GM12892 (cell line): Measurements from ENCODE around the gene PCDH20. TPM values are rescaled to one million over a fixed set of nuclear protein-coding genes. Genes with fewer than 3 reads are reported as not detected.

Source experiments
- DNase-seq: peaks from one replicate; pipeline ENCODE4 v3.0.0; 2011; ENCODE audit not compliant: insufficient read length
- FAIRE-seq: peaks from 2 replicates; lab custom pipeline; 2011; peaks lifted over from hg19 to GRCh38; lab: Jason Lieb, UNC
- POLR2A ChIP-seq: IDR thresholded peaks from 2 replicates; pipeline ENCODE4 v1.6.1; 2011; ENCODE audit warnings: low read depth, low read length, control low read depth
- POLR2AphosphoS5 ChIP-seq: IDR thresholded peaks from 2 replicates; pipeline ENCODE4 v1.6.1; 2011; ENCODE audit warnings: low read depth, low read length, control low read depth
- TAF1 ChIP-seq: IDR thresholded peaks from 2 replicates; pipeline ENCODE4 v1.6.1; 2011; ENCODE audit warnings: low read depth, mild to moderate bottlenecking, control low read depth, low read length, borderline replicate concordance
- polyA plus RNA-seq: library from polyadenylated mRNA; unstranded; fragments of >200 nt; gene quantifications from one replicate; pipeline ENCODE4 v1.2.1, GENCODE V29; 2012; ENCODE audit warnings: missing spikeins, inconsistent platforms; ENCODE audit not compliant: missing spikeins

The PCDH20 gene, protein sequence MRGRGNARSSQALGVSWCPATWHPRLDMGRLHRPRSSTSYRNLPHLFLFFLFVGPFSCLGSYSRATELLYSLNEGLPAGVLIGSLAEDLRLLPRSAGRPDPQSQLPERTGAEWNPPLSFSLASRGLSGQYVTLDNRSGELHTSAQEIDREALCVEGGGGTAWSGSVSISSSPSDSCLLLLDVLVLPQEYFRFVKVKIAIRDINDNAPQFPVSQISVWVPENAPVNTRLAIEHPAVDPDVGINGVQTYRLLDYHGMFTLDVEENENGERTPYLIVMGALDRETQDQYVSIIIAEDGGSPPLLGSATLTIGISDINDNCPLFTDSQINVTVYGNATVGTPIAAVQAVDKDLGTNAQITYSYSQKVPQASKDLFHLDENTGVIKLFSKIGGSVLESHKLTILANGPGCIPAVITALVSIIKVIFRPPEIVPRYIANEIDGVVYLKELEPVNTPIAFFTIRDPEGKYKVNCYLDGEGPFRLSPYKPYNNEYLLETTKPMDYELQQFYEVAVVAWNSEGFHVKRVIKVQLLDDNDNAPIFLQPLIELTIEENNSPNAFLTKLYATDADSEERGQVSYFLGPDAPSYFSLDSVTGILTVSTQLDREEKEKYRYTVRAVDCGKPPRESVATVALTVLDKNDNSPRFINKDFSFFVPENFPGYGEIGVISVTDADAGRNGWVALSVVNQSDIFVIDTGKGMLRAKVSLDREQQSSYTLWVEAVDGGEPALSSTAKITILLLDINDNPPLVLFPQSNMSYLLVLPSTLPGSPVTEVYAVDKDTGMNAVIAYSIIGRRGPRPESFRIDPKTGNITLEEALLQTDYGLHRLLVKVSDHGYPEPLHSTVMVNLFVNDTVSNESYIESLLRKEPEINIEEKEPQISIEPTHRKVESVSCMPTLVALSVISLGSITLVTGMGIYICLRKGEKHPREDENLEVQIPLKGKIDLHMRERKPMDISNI
- not detected for polyA plus RNA-seq

DNA sequence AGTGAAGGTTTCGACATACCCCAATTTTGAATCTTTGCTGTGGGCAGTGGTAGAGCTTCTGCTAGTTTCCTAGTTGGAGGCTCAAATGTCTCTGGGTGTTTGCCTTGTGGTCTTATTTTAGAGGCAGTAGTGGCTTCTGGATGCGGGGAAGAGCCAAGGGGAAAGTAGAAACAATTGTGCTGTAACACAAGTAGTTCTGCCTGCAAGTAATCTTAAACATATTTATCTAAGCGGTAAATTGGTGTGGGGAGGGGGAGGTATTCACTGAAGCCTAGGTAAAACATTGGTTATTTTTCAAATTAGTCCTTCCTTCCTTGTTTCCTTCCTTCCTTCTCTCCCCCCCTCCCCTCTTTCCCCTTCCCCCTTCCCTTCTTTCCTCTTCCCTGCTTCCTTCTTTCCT, at the start of gene PCDH20:
Gene PCDH20, minus strand, starts transcription at position 101 of the 400 bp plus-strand sequence. CDS start 691 bp downstream, outside the sequence.
- TF ChIP-seq POLR2AphosphoS5 (no peak), TAF1 (no peak), POLR2A (no peak)
- DNase-seq (no peak), FAIRE-seq (no peak)

DNA sequence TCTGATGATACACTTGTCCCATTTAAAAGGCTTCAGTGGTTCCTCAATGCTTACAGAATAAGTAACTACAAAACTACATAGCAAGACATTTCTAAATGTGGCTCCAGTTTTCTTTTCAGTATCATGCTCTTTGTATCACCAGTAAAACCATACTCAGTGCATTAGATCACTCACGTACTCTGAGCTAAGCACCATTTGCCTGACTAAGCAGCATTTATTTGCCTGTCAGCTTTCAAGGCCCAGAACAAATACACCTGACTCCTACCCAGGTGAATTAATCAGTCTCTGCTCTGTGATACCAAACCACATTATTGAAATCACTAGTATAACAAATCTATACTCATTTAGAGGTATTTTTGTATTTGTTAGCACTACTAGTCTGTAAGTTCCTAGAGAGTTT, 47.4 kb upstream of the PCDH20 start:
- FAIRE-seq (no peak), DNase-seq (no peak)
- TF ChIP-seq POLR2A (no peak), POLR2AphosphoS5 (no peak), TAF1 (no peak)

DNA sequence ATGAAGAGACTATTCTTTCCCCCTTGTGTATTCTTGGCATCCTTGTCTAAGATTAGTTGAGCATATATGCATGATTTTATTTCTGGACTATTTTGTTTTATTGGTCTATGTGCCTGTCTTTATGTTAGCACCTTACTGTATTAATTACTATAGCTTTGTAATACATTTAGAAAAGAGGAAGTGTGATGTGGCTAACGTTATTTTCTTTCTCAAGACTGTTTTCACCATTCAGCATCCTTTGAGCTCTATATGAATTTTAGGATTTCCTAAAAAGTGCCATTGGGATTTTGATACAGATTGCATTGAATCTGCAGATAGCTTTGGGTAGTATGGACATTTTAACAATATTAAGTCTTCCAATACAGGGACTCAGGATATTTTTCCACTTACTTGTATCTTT, 37.5 kb upstream of the PCDH20 start:
- no peak for FAIRE-seq
- no peak for TF ChIP-seq POLR2A
- no peak for TF ChIP-seq TAF1
- no peak for TF ChIP-seq POLR2AphosphoS5

DNA sequence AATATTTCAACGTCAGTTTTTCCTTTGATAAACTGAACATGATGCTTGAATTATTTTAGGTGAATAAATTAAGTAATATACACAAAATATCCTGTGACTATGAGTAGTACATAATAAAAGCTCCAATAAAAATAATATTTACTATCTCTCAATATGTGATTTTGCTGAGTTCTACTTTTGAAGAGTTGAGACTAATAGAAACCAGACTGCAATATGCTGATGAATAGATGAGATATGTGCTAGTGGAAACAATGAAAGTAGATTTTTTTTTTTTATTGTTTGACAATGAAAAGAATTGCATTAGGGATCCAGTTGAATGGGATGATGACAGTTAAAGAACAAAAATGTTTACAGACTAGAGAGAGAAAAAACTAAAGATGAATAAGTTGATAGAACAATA, 16.4 kb upstream of the PCDH20 start:
- FAIRE-seq, result no peak
- DNase-seq, result no peak
- TF ChIP-seq POLR2AphosphoS5 (no peak), POLR2A (no peak), TAF1 (no peak)

More for the DNA sequence above, 37.5 kb upstream of the PCDH20 start:
- DNase-seq, result no peak

DNA sequence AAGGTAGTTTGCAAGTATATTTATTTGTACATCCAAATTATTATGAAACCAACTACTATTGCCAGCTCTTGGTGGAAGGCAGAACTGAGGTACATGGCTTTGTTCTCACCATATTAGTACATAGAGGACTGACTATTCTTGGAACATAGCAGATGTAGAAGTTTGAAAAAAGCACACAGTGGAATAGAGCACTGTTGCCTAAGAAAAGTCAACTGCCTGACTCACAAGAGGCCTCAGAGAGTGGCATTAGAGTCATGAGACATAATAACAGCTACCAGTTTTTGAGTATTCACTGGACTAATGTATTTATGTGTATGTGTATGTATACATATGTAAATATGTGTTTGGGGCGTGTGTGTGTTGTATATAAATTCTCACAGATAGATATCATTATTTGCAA, 8.3 kb upstream of the PCDH20 start:
- no peak for DNase-seq
- no peak for FAIRE-seq
- TF ChIP-seq POLR2AphosphoS5 (no peak), TAF1 (no peak), POLR2A (no peak)

DNA sequence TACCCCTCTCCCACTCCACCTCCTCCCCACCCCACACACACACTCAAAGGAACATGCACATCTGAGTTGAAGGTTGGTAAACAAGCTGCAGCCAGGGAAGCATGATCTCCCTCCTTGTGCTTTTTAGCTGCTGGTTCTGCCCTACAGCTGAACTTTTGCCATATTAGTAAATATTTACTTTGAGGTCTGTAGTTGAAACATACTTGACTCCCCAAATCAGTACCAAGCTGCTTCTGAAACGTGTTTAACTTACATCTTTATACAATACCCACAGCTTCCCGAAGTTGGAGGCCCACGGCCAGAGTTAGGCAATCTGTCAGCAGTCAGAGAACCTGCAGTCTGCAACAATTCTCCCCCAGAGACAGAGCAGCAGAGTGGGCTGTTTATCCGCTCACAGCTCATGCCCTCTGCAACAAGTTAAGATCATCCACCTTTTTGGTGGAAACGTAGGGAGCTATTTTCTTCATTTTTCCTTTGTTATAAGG, 1.5 kb upstream of the PCDH20 start:
- TF ChIP-seq TAF1 (no peak), POLR2AphosphoS5 (no peak), POLR2A (no peak)
- FAIRE-seq (no peak), DNase-seq (no peak)

DNA sequence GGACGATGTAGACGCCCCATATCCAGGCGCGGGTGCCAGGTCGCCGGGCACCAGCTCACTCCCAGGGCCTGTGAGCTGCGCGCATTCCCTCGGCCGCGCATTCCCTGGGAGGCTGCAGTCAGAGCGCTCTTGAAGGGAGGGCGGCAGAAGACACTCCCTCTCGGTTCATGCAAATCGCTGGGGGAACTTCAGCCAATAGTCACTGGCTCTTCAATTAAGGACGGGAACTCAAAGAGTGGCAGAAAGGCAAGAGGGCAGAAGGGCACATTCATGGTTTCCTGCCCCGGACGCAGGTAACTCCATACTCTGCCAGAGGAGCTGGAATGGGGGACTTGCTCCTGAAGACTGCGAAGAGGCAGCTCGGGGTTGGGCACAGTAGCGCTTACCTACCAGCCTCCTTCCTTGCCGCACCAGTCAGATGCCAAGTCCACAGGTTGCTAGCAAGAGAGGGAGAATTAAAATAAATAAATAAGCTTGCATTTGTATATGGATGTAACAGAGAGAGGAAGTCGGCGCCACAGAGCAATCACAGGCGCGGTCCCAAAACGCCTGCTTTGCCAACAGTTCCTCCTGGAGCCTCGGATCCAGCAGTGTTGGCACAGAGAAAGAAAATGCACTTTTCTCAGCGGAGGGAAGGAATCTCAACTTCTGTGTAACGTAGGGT, 459 bp downstream of the PCDH20 start:
- no peak for DNase-seq
- FAIRE-seq, result no peak

DNA sequence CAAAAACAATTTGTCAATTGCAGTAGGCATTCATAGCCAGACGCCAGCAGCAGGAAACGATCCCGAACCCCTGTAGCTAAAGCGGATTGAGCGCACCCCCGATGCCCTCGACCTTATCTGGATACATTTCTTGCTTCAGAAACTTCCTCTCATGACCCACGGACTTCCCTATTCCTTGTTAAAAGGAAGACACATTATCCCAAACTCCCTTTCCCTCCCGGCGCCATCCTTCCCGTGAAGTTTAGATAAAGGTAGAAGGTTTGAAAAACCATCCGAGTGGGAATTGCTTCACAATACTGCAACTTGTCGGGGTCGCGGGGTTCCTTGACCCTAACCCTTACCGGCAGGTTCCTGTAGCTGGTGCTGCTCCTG, 977 bp downstream of the PCDH20 start:
- FAIRE-seq (no peak), DNase-seq (no peak)
- no peak for TF ChIP-seq POLR2AphosphoS5
- no peak for TF ChIP-seq POLR2A
- TF ChIP-seq TAF1, result no peak

More for the DNA sequence above, 459 bp downstream of the PCDH20 start:
- TF ChIP-seq TAF1, result no peak
- no peak for TF ChIP-seq POLR2AphosphoS5
- TF ChIP-seq POLR2A, result no peak

DNA sequence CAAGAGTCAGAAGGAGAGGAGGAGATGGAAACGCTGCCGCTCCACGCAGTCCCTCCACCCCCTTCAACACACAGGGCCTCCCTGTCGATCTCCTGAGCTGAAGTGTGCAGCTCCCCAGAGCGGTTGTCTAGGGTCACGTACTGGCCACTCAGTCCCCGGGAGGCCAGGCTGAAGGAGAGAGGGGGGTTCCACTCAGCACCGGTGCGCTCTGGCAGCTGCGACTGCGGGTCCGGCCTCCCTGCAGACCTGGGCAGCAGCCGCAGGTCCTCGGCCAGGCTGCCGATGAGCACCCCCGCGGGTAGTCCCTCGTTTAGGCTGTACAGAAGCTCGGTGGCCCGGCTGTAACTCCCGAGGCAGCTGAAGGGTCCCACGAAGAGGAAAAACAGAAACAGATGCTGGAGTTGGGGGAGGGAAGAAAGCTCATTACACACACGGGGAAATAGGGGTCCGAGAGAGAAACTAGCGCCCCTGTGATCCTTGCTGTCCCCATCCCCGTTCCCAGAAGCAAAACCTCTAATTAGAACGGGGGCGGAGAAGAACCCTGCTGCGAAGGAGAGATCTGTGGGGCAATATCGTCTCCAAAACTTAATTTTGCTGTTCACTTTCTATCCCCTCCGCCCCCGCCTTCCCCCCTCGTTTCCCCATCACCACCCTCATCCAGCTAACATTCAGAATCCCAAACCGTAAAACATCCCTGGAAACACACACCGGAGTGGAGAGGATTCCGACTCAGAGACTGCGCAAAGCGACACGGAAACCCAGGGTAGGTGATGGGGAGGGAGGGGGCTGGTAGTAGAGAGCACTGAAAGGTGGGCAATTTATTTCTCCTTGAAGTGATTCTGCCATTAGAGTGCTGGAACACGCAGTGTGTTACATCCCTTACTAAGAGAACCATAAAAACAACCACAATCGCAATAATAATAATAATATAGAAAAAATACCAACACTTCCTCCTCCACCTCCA, 1.8 kb downstream of the PCDH20 start:
- no peak for FAIRE-seq
- TF ChIP-seq TAF1 (no peak), POLR2A (no peak), POLR2AphosphoS5 (no peak)
- no peak for DNase-seq

DNA sequence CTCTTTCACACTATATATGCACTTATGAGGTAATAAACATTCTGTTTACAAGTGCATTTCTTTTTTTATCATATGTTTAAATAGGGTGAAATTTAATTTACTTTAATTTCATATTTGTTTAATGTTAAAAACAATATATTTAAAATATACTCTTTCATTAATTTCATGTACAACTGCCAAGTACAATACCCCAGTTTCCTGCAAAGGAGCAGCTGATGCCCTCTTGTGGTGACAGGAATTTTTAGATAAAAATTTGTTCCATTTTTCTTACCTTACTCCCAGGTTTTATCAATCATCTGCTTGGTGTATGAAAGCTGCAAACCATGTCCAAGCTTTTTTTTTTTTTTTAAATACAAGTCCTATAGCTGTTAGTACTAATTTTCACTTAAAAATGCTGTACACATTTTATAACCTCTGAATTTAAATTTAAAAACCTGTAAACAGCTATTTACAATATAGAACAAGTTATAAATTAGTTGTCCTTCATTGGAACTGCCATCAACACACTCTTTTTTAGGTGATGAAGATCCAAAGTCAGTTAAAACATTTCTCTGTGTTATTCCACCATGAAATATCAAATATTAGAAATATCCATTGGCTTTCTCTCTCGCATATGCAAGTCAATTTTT, 4.9 kb downstream of the PCDH20 start:
- no peak for TF ChIP-seq TAF1
- TF ChIP-seq POLR2A, result no peak
- no peak for TF ChIP-seq POLR2AphosphoS5
- FAIRE-seq (no peak), DNase-seq (no peak)
